Smooth muscle cell of the brain vasculature (primary cell): ENCODE results near the gene CIB2.

ENCODE experiments used
- DNase-seq: peaks from one replicate; pipeline ENCODE4 v3.0.0-alpha.2; 2012; ENCODE audit warnings: low read depth, low spot score

Gene CIB2

GRCh38 chr15:78083687-78084448 lies 47.4 kb downstream of the CIB2 start:
- DNase-seq: no peak

GRCh38 chr15:78083186-78083585 lies 48.1 kb downstream of the CIB2 start:
- no peak for DNase-seq

- no peak for DNase-seq
These were observed 48.5 kb downstream of the CIB2 start for GRCh38 chr15:78082743-78083110.

DNA sequence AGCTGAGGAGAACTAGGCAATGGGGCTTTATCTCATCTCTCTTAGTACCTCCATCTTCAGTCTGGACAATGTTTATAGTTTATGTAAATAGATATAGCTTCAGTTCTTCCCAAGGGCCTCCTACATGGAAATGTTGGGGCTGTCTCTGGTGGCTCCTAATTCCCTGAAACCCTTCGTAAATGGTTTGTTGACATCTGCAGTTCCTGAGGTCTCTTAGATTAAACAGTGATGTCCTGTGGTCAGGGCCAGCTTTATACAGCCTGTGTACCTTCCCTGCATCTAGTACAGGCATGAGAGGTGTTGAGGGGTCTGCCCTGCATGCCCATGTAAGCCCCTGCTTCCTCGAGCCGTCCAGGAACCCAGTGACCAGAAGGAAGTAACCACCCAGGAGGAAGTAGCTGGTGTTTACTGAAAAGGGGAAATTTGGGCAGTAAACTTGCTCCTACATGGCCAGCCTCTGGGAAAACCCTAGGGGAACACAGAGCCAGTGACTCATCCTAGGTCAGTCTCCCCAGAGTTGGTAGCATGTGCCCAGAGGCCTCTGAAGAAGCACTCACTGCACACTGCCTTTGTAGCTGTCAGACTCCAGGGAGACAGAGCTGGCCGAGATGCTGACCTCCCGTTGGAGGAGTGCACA lies 49.0 kb downstream of the CIB2 start:
- DNase-seq: no peak

DNA sequence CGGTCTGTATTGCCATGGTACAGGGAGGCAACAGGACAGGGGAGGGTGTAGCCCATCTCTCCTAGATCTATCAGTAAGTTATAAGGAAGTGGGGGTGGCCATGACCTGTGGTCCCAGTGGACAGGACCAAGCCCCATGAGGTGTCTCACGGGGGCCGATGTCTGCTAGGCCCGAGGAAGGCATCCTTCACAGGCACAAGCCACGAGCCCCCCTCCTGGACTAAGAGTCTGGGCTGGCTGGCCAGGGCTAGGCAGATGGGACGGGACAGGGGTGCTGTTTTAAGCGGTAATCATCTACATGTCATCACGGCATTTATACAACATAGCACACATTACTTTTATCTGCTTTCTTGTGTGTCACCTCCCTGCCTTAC lies 51.2 kb downstream of the CIB2 start:
- no peak for DNase-seq

DNA sequence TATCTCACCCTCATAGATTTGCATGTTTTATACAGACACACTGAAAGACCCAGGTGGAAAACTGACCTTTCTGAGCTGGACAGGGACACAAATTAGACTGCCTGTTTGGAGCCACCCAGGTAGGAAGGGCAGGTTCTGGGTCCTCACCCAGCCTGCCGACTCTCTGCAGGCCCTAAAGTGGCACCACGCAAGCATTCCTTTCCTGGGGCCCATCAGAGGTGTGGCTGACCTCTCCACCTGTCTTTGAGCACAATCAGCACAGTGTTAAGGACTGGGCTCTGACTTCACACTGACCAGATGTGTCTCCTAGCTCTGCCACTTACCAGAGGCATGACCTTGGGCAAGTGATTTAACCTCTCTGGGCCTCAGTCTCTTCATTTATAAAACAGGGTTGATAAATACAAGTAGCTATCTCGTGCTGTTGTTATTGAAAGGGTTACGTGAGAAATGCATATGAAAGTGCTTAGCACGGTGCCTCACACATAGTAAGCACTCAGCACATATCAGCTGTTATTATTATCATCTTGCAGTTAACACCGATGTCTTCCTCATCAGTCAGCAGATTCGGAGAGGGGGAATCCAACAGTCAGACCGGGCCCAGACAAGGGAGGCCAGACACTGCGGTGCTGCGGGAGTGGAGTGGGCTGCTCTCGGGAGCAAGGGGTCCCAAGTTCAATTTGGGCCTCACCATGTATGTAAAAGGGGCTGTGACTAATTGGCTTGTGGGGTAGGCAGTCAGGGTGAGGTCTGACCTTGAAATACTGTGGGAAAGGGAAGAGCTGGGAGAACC lies 51.8 kb downstream of the CIB2 start:
- no peak for DNase-seq

DNA sequence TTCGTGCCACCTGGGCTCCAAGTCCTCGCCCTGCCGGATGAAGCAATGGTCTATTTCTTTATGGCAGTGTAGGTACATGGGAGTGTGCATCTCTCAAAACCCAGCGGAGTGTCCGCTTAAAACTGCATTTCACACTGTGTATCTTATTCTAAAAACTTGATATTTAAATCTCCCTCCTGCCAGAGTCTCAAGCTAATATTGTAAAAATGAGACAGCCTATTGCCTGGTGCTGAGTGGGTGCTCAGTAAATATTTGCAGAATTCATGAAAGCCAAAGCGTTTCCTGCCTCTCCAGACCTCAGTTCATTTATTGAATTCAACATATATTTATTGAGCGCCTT lies 53.4 kb downstream of the CIB2 start:
- DNase-seq: no peak

DNA sequence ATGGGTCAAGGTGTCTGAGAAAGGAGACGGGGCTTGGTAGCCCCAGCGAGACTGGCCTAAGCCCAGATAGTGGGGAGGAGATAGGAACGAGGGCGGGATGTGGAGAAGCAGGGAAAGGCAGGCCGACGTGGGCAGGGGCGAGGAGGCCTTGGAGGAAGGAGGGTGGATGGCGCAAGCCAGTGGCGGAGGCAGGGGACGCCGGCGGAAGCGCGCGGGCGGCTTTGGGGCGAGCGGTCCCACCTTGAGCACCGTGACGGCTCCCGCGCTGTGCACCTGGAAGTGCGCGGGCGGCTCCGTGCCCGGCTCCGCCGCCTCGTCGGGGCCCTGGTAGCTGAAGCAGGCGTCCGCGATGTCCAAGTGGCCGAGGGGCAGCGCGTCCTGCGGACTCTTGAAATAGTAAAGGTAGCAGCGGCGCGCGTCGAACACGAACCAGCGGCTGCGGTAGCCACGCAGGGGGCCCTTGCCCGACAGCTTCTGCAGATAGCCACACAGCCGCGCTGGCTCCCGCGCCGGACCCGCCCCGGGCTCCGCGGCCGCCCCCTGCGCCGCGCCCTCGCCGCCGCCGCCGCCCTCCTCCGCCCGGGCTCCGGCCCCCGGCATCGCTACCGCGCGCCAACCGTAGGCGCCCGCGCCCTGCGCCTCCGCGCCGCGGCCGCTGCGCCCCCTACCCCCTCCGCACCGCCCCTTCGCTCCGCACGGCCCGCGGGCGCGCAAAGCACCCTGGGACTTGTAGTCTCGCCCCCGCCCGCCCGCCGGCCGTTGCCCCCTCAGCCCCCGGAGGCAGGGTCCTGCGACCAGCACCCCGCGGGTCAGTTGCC lies 54.0 kb downstream of the CIB2 start, which contains the start of gene TBC1D2B:
TSS of gene TBC1D2B (minus strand) at position 659 of the 818 bp plus-strand sequence. CDS start at position 600, 59 bp downstream.
- DNase-seq: no peak

DNA sequence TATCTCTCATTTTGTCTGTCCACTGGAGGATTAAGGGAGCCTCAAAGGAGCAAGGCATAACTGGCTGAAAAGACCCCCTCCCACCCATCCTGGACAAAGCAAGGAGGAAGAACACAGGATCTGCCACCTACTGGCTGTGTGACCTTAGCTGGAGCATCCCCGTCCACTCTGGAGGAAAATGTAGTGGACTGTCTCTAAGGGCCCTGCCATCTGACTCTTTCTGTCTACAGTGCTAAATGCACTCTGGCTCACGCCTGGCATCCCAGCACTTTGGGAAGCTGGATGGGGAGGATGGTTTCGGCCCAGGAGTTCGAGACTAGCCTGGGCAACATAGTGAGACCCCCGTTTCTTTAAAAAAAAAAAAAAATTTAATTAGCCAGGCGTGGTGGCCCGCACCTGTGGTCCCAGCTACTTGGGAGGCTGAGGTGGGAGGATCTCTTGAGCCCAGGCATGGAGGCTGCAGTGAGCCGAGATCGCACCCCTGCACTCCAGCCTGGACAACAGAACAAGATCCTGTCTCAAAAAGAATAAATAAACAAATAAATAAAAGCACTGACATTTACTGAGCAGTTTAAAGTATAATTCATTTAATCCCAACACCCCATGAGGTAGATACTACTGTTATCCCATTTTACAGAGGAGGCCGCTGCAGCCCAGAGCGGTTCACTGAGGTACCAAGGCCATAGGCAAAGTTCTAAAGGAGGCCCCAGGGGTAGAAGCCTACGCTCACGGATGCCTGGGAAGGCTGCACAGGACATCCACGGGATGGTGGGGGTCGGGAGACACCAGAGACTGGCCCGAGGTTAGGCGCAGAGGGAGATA lies 54.8 kb downstream of the CIB2 start:
- DNase-seq: no peak

DNA sequence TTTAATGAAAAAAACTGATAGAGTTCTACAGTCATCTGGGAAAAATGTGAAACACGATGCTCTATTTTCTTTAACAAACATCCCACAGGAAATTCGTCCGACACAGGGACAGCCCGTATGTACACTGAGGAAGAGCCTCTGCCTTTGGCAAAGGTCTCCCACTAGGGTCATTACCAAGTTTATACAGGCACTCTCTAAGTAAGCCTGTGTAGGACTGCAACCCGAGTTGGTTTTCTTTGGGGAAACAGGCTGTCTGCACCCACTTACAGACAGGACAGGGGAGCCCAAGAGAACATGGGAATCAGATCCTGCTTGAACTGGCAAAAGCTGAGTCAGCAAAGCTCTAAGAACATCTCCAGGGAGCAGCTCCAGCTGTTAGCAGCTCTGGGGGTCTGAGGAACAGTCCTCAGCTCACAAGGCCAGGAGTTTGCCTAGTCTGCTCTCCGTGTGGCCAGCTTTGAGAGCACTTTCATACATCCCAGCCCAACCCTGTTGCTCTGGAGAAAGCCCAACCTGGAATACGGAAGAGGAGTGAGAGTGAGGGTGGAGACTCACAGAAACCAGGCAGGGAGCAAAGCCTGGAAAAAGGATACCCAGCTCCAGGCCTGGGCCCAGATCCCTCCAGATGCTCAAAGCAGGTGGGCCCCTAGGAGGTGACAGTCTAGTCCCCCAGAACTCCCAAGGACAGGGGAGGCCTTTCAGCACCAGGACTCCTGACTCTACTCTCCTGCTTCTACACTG lies 55.6 kb downstream of the CIB2 start:
- peak; percentile 82 for DNase-seq

- no peak for DNase-seq
These were observed 58.0 kb downstream of the CIB2 start for GRCh38 chr15:78073046-78073787.

- no peak for DNase-seq
These were observed 59.0 kb downstream of the CIB2 start for GRCh38 chr15:78072080-78072892.

- DNase-seq: no peak
These were observed 59.9 kb downstream of the CIB2 start for GRCh38 chr15:78071383-78071782.

DNA sequence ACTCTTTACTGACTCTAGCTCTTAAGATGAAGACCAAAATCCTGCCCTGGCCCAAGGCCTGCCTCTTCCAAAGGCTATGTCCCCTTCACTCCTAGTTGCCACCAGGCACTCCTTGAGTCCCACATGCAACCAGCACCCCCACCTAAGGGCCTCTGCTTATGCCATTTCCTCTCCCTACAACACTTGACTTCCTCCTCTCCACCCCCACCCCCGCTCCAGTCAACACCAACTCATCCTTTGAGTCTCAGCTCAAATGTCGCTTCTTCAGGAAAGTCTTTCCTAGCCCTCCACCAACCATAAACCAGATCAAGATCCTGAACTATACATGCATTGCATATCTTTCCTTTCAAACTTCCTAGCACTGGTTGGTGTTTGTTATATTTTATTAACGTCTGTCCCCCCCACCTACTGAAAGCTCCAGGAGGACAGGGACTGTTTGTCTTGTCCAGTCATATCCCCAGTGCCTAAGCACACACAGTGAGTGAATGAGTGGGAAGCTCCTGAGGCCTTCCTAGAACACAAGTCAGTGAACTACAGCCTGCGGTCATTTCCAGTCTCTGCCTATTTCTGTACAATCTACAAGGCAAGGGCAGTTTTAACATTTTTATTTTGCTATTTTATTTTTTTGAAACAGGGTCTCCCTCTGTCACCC lies 61.1 kb downstream of the CIB2 start:
- DNase-seq: no peak

DNA sequence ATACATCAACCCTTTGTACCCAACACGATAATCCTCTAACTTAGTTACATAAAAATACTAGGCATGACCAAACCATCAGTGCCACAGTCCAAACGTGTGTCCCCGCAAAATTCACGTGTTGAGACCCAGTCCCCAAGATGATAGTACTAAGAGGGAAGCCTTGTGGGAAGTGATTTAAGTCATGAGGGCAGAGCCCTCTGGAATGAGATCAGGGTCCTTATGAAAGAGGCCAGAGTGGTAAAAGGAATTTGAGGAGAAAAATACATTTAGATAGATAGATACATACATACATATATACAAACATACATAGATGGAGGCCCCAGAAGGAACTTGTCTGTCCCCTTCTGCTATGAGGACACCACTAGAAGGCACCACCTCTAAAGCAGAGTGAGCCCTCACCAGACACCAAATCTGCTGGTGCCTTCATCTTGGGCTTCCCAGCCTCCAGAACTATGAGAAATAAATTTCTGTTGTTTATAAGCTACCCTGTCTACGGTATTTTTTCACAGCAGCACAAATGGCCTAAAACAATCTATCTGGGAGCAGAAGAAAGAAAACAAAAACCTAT lies 61.7 kb downstream of the CIB2 start:
- no peak for DNase-seq

GRCh38 chr15:78069052-78069414 lies 62.2 kb downstream of the CIB2 start:
- no peak for DNase-seq

DNA sequence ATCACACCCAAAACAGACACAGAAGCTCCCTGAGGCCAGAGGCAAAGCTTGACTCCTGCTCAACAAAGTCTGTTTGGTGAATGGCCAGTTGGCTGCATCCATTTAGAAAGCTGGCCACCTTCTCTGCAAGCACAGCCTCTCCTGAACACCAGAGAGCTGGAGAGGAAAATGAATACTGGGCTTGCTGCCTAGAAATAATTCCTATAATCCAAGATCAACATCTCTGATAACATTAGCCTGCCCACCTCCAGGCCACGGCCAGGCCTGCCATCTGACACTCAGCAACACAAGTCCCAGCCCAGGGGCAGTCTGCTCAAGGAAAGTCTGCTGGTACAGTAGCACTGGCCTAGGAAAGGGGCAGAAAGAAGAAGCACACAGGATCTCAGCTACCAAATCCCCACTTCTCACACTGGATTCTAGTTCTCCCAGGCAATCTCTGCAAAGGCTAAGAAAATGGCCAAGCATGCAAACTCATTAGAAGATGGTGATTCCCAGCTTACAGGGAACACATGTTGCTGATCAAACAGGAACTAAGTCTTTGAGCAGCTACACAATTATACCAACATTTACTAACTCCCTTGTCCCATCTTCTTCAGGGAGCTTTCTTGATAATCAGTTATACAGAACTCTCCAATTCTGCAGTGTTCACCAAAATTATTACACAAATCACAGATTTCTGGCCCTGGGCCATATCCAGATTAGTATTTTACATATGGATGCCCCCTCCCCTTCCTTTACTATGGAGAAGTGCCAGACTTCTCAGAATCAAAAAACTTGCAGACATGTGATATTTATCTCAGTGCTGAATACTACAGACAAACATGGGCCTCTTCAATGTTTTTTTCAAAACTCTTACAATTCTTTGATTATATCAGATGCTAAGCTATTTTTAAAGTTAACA lies 63.7 kb downstream of the CIB2 start:
- no peak for DNase-seq
